ENCODE measurements around the gene ANKS6.

The ANKS6 gene

GRCh38 chr9:98805506-98806272 lies 9.3 kb upstream of the ANKS6 start:
- ChIA-PET CTCF (interaction anchor here (0.8 to 5.0 kb wide), 9 partner anchors 8 to 491 kb away, joined by 3 to 16 read pairs (median 5); partner anchors contain the start of gene ANKS6), POLR2A (no interaction called here)
- DNase-seq (ENCODE audit: extremely low spot score), result no peak
- no peak for TF ChIP-seq CTCF (IDR thresholded peaks at IDR 0.05; ENCODE audit: control extremely low read depth, extremely low read depth, low read depth, missing control alignments)

GRCh38 chr9:98804083-98804482 lies 7.7 kb upstream of the ANKS6 start:
- ChIA-PET POLR2A (no interaction called here), CTCF (interaction anchor here (0.9 kb wide), 1 partner anchor 488 kb away, joined by 3 read pairs; no protein-coding TSS in a partner anchor)

GRCh38 chr9:98801969-98802371 lies 5.6 kb upstream of the ANKS6 start:
- ChIA-PET CTCF (interaction anchor here (0.9 to 1.7 kb wide), 5 partner anchors 10 to 57 kb away, joined by 3 to 9 read pairs (median 3); no protein-coding TSS in a partner anchor), POLR2A (no interaction called here)
- no peak for DNase-seq (ENCODE audit: extremely low spot score)

More at GRCh38 chr9:98804083-98804482, 7.7 kb upstream of the ANKS6 start:
- no peak for DNase-seq (ENCODE audit: extremely low spot score)
- TF ChIP-seq CTCF (IDR thresholded peaks at IDR 0.05; ENCODE audit: control extremely low read depth, extremely low read depth, low read depth, missing control alignments), result no peak

GRCh38 chr9:98801561-98801960 lies 5.2 kb upstream of the ANKS6 start:
- no peak for TF ChIP-seq CTCF (IDR thresholded peaks at IDR 0.05; ENCODE audit: control extremely low read depth, extremely low read depth, low read depth, missing control alignments)
- DNase-seq (ENCODE audit: extremely low spot score), result no peak
- CTCF ChIA-PET, result interaction anchor here (0.9 to 1.7 kb wide), 5 partner anchors 9 to 56 kb away, joined by 3 to 9 read pairs (median 3); no protein-coding TSS in a partner anchor
- POLR2A ChIA-PET, result no interaction called here

More at GRCh38 chr9:98801969-98802371, 5.6 kb upstream of the ANKS6 start:
- no peak for TF ChIP-seq CTCF (IDR thresholded peaks at IDR 0.05; ENCODE audit: control extremely low read depth, extremely low read depth, low read depth, missing control alignments)

GRCh38 chr9:98798254-98798653 lies 1.9 kb upstream of the ANKS6 start:
- ChIA-PET POLR2A (no interaction called here), CTCF (interaction anchor here (1.0 to 2.4 kb wide), 3 partner anchors 9 to 24 kb away, joined by 3 to 15 read pairs (median 9); partner anchors contain the start of gene GALNT12)
- TF ChIP-seq CTCF (IDR thresholded peaks at IDR 0.05; ENCODE audit: control extremely low read depth, extremely low read depth, low read depth, missing control alignments), result no peak
- no peak for DNase-seq (ENCODE audit: extremely low spot score)

GRCh38 chr9:98797491-98797890 lies 1.1 kb upstream of the ANKS6 start:
- ChIA-PET CTCF (interaction anchor here (1.2 to 2.4 kb wide), 2 partner anchors 9 to 22 kb away, joined by 9 to 15 read pairs; partner anchors contain the start of gene GALNT12), POLR2A (no interaction called here)
- no peak for DNase-seq (ENCODE audit: extremely low spot score)
- no peak for TF ChIP-seq CTCF (IDR thresholded peaks at IDR 0.05; ENCODE audit: control extremely low read depth, extremely low read depth, low read depth, missing control alignments)

Data from GM10248 (cell line).